ENCODE data around the gene PHOX2A. TPM values are rescaled to one million over a fixed set of nuclear protein-coding genes. Genes with fewer than 3 reads are reported as not detected.
A peak's percentile ranks its signal among the peaks of the same experiment; 100 is the strongest.
"Not testable (repeated sequence)": the region's sequence is repeated elsewhere in the genome, so short reads cannot be mapped to it uniquely, and the experiment has no call there.

Gene PHOX2A
- total RNA-seq, 1 donor = not detected

GRCh38 chr11:72223615-72224563 is 20.1 kb downstream of the PHOX2A start:
- DNase-seq (ENCODE audit: low read depth in 2 of 3, low spot score in 2 of 3) = peak; percentile 29 to 61 (median 60)

DNA sequence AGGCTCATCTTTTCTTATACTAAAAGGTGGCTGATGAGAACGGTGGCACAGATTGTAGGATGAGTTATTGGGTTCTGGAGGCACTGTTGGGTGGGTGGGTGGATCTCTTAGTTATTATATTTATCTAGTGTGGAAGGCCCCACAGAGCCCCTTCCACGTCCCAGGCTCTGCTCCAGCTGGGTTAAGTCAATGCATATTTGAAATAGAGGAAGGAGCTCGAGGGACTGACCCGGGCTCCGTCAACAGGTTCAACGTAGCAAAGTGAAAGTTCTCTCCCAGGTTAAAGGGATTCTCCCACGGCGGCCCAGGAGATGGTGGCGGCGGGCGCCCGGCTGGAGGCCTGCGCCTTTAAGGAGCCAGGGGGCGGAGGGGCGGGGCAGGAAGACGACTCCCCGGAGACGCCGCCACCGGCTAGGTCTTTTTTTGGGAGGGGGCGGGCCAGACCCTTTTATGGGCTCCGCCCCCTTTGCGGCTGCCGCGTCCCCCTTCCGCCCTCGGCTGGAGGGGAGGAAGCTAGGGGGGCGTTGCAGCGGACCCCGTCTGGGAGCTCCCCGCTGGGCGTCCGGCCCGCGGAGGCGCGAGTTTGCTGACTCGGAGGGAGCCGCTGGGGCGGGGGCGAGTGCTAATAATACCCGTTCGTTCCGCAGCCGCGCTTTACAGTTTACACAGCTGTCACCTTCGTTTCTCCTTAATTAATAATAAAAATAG is 20.9 kb downstream of the PHOX2A start:
- DNase-seq (ENCODE audit: low read depth in 2 of 3, low spot score in 2 of 3) = peak; percentile 69 to 97 (median 97)

- DNase-seq (ENCODE audit: low read depth in 2 of 3, low spot score in 2 of 3) = no peak
Measured at GRCh38 chr11:72222106-72222891, 21.7 kb downstream of the PHOX2A start.

DNA sequence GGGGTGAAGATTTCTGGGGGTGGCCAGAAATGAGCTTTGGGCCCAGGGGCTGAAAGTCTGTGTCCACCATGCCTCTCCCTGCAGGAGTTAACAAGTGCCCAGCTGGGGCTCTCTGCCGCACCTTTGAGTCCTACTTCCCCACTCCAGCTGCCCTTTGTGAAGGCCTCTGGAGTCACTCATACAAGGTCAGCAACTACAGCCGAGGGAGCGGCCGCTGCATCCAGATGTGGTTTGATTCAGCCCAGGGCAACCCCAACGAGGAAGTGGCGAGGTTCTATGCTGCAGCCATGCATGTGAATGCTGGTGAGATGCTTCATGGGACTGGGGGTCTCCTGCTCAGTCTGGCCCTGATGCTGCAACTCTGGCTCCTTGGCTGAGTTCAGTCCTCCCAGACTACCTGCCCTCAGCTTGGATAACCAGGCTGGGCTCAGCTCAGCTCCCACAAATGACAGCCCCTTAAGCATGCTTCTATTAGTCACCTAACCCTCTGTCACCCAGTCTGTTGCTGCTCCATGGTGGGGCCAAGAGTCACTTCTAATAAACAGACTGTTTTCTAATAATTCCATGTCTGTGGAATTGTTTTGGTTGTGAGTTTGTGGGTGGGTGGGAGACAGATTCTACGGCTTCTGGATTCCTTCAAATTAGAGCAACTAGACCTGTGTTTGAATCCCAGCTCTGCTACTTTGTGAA is 22.4 kb downstream of the PHOX2A start:
- DNase-seq (ENCODE audit: low read depth in 2 of 3, low spot score in 2 of 3) = peak in 2 of 3 donors; percentile 18 to 28

GRCh38 chr11:72220696-72221363 is 23.1 kb downstream of the PHOX2A start:
- no peak for DNase-seq (ENCODE audit: low read depth in 2 of 3, low spot score in 2 of 3)

DNA sequence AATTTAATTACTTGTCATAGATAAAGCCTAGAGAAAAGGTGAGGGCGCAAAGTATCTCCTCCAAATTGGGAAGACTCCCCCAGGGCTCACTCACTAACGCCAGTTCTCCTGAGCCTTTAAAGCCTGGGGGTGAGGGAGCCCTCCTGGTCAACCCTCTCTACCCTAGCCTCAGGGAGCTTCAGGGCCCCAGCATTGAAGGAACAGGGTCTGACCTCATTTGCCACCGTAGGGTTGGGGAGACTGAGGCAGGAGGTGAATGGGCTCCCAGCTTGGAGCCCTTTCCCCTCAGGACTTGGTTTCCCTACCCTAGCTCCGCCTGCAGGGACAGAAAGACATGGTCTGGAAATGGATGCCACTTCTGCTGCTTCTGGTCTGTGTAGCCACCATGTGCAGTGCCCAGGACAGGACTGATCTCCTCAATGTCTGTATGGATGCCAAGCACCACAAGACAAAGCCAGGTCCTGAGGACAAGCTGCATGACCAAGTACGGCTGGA is 25.7 kb downstream of the PHOX2A start:
- DNase-seq (ENCODE audit: low read depth in 2 of 3, low spot score in 2 of 3) = no peak

- peak in 2 of 3 donors; percentile 31 to 55 for DNase-seq (ENCODE audit: low read depth in 2 of 3, low spot score in 2 of 3)
Measured at GRCh38 chr11:72217841-72218240, 26.1 kb downstream of the PHOX2A start.

DNA sequence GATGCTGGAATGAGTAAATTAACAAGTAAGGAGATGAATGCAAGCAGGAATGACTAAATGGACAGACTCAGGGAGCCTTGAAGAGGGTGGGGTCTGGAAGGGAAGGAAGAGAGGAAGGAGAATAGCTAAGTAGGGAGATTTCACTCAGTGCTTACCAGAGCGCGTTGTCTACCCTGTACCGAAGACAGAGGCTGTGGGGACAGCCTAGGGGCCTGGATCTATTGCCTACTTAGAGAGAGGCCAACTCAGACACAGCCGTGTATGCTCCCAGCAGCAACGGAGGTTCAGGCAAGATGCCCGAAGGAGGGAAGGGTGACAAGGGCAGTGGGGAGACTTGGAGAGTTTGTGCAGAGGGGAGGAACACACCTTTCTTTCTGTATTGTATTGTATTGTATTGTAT is 27.3 kb downstream of the PHOX2A start, which contains the start of gene FOLR2:
TSS of gene FOLR2 (plus strand) at position 157 of the 400 bp plus-strand sequence. CDS start 1,791 bp downstream, outside the sequence.
- DNase-seq (ENCODE audit: low read depth in 2 of 3, low spot score in 2 of 3) = no peak

GRCh38 chr11:72209101-72209500 is 34.9 kb downstream of the PHOX2A start:
- DNase-seq (ENCODE audit: low read depth in 2 of 3, low spot score in 2 of 3) = no peak

DNA sequence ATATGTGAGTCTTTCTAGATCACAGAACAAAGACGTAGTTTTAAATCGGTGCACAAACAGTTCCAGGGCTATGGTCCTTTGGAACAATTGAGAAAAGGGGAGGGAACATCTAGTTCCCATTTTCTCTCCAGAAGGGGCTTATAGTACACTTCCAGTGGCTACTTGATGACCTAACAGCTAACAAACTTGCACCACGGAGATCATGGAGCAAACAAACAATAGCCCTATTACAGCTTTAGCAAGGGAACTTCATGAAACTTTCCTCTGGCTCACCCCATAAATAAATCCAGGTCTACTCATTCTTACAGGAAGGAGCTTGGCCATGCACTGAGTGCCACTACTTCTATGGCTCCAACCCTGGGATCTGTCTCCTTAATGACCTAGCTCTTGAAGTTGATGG is 35.7 kb downstream of the PHOX2A start:
- DNase-seq (ENCODE audit: low read depth in 2 of 3, low spot score in 2 of 3) = no peak

DNA sequence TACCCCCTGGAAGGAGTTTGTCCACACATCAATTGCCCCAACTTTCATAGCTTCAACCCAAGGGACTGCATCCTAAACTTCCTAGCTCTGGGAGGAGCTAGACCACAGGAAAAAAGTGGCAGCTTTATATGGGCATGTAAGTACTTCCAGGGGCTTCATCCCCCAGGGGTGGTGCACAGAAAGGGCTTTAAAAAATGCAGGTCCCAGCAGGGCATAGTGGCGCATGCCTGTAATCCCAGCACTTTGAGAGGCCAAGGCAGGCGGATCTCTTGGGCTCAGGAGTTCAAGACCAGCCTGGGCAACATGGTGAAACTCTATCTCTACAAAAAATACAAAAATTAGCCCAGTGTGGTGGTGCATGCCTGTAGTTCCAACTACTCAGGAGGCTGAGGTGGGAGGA is 37.2 kb downstream of the PHOX2A start:
- DNase-seq (ENCODE audit: low read depth in 2 of 3, low spot score in 2 of 3) = not testable (repeated sequence)

DNA sequence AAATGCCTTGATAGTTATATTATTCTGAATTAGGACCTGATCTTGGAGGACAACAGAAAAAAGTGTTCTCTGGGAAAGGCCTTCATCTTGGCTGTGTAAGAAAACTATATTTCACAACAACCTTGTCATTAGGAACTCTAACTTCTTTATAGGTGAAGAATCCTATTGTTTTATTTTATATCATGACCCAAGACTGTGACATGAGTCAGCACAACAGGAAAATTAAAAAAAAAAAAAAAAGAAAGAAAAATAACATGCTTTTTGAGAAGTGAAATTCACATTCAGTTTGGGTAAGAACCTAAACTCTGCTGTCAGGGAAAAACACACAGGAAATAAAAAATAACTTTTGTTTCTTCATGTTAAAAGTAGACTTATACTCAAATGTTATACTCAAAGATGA is 39.1 kb downstream of the PHOX2A start:
- DNase-seq (ENCODE audit: low read depth in 2 of 3, low spot score in 2 of 3) = peak in 1 of 3 donors; percentile 23

- DNase-seq (ENCODE audit: low read depth in 2 of 3, low spot score in 2 of 3) = no peak
Measured at GRCh38 chr11:72203163-72203562, 40.8 kb downstream of the PHOX2A start.

DNA sequence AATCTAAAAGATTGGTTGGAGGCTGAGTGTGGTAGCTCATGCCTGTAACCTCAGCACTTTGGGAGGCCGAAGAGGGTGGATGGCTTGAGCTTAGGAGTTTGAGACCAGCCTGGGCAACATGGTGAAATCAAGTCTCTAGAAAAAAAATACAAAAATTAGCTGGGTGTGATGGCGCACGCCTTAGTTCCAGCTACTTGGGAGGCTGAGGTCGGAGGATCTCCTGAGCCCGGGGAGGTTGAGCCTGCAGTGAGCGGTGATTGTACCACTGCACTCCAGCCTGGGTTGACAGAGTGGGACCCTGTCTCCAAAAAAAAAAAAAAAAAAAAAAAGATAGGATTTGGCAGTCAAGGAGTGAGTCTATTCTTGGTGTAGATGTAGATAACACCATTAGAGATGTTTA is 41.4 kb downstream of the PHOX2A start:
- no peak for DNase-seq (ENCODE audit: low read depth in 2 of 3, low spot score in 2 of 3)

DNA sequence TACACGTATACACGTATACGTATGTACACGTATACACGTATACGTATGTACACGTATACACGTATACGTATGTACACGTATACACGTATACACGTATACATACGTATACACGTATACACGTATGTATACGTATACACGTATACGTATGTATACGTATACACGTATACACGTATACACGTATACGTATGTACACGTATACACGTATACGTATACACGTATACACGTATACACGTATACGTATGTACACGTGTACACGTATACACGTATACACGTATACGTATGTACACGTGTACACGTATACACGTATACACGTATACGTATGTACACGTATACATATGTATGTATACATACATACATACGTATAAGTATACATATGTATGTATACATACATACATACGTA is 42.5 kb downstream of the PHOX2A start:
- not testable (repeated sequence) for DNase-seq (ENCODE audit: low read depth in 2 of 3, low spot score in 2 of 3)

GRCh38 chr11:72195518-72196270 is 48.3 kb downstream of the PHOX2A start:
- no peak for DNase-seq (ENCODE audit: low read depth in 2 of 3, low spot score in 2 of 3)

GRCh38 chr11:72191961-72192381 is 52.0 kb downstream of the PHOX2A start, which contains the start of gene FOLR1:
Gene FOLR1 (plus strand): TSS chr11:72192140. CDS start chr11:72192174, 34 bp downstream.
- no peak for DNase-seq (ENCODE audit: low read depth in 2 of 3, low spot score in 2 of 3)

GRCh38 chr11:72190631-72191071 is 53.3 kb downstream of the PHOX2A start:
- DNase-seq (ENCODE audit: low read depth in 2 of 3, low spot score in 2 of 3) = no peak
